HG03066 (cell line): Measurements from ENCODE around the gene PARM1.
"Not testable (repeated sequence)": the region's sequence is repeated elsewhere in the genome, so short reads cannot be mapped to it uniquely, and the experiment has no call there.

Experiments used
- ATAC-seq: cut with Tn5 transposase; IDR thresholded peaks from one replicate; pipeline ENCODE4 v1.9.1; 2021; ENCODE audit warnings: low read depth; ENCODE audit not compliant: unreplicated experiment

PARM1 gene

DNA sequence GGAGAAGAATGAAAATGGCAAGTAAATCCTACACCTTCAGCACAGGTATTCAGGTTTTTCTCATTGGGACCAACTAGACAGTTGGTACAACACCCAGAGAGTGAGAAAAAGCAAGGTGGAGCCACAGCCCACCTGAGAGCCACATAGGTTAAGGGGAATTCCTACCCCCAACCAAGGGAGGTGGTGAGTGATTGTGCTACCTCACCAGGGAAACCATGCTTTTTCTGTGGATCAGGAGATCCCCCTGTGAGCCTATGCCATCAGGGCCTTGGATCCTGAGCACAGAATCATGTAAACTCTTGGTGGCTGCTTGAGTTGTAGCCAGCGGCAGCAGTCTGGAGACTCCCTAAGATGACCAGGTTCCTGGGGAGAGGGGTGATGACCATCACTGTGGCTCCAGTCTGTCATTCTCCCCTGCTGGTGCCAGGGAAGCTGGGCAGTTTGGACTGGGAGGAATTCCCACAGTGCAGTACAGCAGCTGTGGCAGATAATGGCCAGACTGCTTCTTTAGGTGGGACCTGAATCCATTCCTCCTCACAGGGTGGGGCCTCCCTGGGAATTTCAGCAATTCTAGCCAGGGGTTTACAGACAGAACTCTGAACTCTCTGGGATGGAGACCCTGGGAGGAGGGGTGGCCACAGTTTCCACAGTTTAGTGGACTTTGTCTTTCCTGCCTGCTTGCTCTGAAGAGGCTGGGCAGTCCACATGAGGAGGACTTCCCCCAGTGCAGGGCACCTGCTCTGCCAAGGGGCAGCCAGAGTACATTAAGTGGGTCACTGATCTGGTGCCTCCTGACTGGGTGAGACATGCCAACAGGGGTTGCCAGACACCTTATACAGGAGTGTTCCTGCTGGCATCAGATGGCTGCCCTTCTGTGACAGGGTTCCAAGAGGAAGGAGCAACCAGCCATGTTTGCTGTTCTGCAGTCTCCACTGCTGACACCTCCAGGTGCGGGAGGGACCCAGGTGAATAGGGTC, 43.2 kb downstream of the PARM1 start:
- ATAC-seq = no peak

GRCh38 chr4:74982546-74983252, 49.8 kb downstream of the PARM1 start:
- ATAC-seq = no peak

DNA sequence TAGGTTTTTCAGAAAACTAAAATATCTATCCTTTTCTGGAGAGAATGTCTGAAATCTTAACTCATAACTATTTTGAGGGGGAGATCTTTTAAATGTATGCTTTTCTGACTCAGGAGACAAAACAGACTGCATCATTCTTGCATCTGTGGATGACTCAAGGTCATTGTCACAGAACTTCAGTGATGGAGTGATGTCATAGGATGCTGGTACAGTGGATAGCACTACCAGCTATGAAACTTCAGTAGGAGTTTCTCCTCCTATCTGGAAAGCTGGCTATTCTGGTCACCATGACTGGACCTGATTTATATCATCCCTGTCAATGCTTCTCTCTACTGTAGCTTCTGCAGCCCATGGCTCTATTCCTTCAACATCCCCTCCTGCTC, 50.3 kb downstream of the PARM1 start:
- no peak for ATAC-seq

DNA sequence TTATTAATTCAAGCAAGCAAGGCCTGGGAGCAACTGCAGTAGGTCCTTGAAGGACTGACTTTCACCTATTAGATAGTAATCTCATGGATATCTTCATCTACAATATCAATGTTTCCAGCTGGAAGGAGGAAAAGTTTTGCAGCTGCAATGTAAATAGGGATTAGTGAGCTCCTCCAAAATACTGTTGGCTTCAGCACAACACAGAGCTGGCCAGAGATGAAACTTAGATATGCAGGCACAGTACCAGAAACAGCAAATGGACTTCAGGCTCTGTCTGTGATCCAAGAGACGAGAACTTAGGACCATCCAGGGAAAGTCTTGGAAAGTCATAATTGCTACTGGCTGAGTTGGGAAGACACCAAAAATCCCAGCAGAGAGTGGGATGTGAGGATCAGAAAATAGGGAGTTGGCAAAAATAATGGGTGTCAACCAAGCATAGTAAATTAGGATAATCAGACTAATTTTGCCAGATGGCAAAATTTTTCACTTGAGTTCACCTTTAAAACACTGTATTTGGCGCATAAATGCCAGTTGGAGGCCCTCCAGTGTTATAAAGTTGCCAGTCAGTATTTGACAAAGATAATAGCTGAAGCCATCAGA, 57.5 kb downstream of the PARM1 start:
- no peak for ATAC-seq

GRCh38 chr4:74994436-74994835, 61.5 kb downstream of the PARM1 start:
- ATAC-seq = not testable (repeated sequence)

DNA sequence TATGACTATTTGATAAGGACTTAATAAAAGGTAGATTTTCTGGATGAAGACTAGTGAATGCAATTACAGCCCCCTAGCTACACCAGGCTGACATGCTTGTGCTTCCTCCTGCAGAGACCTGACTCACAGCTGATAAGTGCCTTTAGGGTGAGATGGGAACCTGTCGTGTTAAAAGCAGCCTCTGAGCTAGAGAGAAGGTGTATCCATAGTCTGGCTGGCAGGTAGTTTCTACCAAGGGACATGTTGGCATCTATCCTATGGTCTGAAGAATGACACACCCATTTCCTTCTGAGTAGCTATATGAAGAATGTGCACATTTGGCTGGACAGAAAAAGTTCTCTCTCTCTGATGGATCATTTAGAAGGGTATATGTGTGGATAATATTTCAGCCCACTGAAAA, 64.1 kb downstream of the PARM1 start:
- ATAC-seq = no peak

DNA sequence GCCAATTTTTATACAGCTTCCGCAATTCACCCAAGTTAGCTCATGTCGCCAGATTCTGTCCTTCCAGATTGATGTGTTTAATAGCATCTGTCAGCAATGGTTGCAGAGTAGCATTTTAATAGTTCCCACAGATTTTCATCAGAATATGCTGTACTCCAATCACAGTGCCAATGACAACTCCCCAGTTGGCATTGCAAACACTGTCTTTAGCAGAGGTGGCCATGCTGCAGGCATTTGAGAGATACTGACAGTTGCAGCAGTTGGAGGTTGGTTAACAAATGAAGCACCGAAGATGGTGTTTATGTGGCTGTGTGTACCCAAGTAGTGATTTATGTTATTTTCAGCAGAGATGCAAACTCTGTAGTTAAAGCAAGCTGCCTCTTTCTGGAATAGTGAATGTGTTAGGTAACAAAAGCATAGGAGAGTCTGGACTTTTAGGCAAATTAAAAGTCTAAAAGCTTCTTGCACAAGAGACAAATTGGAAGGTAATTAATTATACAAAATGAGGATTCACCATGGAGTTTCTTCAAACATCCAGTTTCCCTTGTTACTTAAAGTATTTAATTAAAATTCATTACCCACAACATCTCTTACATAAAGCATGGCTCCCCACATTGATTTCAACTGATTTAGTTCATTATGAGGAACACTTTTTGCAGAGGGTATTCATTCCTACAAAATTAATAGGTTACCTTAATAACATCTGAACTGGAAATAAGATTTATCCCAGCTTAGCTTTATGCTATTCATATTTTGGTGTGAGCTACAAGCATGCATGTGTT, 65.2 kb downstream of the PARM1 start:
- no peak for ATAC-seq

DNA sequence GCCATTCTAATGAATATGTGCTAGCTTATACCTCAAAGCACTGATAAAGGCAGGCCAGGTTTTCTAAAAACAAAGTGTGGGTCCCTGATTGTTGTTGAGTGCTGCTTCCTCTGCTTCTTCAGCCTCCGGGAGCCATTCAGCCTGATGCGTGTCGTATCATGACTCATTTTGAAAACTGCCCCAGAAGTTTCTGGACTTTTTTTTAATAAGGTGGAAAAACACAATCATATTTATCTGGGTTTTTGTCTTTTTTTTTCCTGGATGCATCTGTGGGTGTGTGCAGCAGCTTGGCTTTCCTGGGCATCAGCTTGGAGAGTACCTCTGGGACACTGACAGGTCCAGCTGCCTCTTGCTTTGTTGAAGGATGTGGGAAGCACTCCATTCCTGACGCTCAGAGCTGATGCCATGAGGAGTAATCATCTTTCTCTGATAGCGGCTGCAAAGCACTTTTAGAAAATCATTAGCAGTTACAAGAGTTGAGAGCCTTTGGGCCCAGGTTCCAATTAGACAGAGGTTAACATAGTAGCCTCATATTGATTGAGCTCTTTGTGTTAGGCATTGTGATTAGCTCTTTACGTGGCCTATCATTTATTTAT, 66.9 kb downstream of the PARM1 start:
- no peak for ATAC-seq

GRCh38 chr4:75001871-75002270, 69.0 kb downstream of the PARM1 start:
- ATAC-seq = no peak

DNA sequence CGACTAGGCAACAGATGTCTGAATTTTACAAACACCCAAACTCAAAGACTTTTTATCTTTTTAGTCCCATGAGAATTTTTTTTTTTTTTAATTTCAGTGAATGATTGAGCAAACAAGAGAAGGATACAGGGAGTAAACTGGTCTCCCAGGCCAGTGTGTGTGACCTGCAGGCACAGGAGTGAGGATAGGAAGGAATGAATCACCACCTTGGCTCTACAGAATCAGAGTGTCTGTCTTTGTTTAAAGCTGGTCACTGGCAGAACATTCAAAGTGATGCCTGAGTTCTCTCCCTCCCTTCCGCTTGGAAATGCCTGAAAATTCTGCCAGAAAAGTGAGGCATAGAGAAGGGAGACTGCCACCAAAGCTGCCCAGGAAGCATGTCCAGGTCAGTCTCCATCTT, 69.5 kb downstream of the PARM1 start:
- ATAC-seq = no peak

GRCh38 chr4:75003979-75004378, 71.1 kb downstream of the PARM1 start:
- ATAC-seq = no peak

DNA sequence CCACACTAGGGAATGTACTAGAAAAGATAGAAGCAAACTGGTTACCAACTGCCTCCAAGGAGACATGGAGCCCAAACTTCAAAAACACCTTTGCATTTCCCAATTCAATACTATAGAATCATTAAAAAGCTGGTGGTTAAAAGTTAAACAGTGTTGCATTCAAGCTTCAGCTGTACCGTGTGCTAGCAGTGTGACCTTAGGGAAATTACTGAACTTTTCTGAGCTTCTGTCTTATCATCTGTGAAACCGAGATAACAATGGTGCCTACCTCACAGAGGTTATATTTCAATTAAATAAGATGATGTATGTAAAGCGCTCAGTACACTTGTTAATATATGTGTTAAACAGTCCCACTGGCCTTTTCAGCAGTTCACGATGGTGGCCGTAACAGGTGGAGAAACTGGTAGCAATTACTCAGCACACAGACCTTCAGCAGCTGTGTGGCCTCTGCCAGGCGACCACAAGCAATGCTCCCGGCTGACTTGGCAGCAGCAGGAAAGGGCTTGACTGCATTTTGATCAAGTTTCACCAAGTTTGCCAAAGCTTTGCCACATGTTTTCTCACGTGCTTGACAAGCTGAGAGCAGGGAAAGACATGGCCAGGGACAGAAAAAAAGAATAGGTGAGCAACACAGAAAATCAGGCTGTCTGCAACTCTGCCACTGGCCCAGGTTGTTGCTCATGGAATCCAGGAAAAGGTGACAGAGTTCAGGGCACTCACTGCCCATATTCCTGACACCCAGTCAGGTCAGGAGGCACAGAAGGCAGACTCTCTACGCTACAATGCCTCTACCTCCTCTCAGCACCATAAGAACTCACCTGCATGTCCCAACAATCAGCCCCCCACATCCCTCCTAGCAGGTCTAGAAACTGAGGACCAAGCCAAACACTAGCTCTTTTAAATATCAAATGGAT, 72.1 kb downstream of the PARM1 start:
- no peak for ATAC-seq

GRCh38 chr4:75005727-75006126, 72.8 kb downstream of the PARM1 start:
- no peak for ATAC-seq

DNA sequence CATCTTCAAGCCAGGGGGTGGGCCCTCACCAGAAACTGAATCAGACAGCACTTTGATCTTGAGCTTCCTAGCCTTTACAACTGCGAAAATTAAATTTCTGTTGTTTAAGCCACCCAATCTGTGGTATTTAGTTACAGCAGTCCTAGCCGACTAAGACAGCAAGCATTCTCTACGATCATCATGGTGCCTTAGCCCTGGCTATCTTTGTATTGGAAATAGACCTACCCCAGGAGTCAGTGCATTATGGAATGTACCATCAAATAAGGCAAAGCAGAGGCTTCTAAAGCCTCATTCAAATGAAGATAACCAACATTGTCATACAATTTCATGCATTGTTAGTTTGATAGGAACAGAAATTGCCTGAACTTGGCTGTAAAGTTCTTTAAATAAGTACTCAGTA, 75.0 kb downstream of the PARM1 start:
- ATAC-seq = no peak

- no peak for ATAC-seq
These were observed 76.2 kb downstream of the PARM1 start for GRCh38 chr4:75009138-75009537.

DNA sequence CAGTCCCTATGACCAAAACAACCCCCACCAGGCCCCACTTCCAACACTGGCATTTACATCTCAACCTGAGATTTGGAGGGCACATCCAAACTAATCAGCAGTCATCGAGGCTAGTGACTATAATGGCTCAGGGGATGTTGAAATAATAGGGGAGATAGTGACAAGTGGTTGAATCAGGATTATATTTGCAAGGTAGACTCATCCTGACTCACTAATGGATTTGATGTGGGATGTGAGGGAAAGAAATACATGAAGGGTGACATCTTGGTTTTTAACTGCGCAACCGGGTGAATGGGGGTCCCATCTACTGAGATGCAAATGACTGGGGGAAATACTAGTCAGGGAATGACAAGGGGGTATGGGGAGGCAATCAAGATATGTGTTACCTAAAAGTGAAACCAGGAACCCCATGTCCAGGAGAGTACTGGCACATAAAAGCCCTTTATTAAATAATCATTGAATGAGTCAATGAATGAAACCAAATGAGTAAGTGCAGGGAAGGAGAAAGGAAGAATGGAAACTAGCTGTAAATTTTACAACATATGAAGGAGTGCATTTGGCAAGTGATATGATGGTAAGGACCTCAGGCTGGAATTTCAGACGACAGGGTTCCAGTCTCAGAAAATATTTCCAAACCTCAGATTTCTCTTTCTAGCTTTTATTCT, 78.3 kb downstream of the PARM1 start:
- ATAC-seq = no peak

DNA sequence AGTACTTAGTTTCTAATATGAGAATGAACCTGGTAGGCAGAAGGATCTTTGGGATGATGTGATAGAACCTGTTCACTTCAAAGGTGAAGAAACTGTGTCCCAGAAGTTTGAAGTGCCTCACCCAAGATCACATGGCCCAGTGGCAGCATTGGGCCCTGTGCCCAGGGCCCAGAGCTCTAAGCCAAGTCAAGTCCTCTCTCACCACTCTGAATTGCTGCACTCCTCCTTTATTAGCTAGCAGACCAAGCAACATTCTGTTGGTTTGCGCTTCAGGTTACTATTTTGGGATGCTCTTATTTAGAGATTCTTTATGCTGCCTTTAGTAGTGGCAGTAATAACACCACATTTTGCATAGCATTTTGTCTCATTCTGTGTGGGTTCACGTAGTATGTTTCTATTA, 82.7 kb downstream of the PARM1 start:
- no peak for ATAC-seq

- no peak for ATAC-seq
These were observed 83.6 kb downstream of the PARM1 start for GRCh38 chr4:75016472-75016871.
